Left kidney (tissue), 2 donors: ENCODE results near the gene EXOSC2. TPM values are rescaled to one million over a fixed set of nuclear protein-coding genes. Genes with fewer than 3 reads are reported as not detected.

Experiments
- DNase-seq: peaks from one replicate; pipeline ENCODE4 v3.0.0-alpha.2; 2013
- polyA plus RNA-seq: library from polyadenylated mRNA; unstranded; fragments of 120-200 nt; gene quantifications from one replicate; pipeline ENCODE4 v1.2.1, GENCODE V29; 2013; ENCODE audit not compliant: insufficient read length

Gene EXOSC2
- polyA plus RNA-seq, 1 donor: 51.7 TPM

DNA sequence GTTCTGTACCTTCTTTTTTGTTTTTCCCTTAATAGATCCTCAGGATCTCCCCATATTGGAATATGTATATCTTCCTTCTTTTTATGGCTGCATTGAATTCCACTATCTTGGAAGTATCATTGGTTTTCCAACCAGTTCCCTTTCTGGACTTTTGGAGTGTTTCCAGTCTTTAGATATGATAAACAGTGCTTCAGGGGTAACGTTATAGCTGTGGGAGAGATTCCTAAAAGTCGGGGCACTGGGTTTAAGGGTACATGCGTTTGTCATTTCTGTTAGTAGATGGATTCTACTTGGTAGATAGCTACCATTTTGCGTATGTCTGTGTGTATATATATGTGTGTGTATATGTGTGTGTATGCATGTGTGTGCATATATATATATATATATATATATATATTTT, 42.0 kb downstream of the EXOSC2 start:
- DNase-seq: no peak

DNA sequence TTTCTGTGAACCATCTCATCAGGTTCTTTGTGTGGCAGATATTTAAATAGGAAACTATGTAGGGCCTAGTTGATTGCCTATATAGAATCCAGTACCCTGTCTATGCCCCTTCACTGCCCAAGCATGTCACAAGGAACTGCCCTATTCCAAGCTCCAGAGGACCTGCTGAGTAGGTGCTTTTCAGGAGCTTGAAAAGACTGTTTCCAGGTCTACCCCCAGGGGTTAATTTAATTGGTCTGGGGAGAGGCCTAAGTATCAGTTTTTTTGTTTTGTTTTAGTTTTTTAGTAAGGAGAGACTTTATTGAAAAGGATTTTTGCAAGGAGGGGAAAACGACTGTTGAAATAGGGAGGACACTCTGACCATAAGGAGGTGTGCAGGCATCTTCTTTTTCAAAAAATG, 43.3 kb downstream of the EXOSC2 start:
- DNase-seq: no peak

DNA sequence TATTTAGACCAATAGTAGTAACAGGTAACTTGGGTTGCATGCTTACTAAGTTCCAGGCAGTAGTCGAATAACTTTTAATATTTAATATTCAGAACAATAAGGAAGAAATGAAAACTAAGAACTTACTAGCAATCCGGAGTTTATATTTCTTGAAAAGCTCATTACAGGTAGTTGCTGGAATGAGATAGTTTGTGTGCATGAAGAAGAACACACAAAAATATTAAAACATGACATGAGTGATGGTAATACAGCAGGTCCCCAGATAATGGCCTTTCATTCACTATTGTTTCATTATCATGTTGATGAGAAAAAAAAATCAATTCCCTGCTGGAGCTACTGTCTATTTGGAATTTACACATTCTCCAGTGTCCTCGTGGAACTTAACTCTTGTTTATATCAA, 44.7 kb downstream of the EXOSC2 start:
- DNase-seq: no peak

DNA sequence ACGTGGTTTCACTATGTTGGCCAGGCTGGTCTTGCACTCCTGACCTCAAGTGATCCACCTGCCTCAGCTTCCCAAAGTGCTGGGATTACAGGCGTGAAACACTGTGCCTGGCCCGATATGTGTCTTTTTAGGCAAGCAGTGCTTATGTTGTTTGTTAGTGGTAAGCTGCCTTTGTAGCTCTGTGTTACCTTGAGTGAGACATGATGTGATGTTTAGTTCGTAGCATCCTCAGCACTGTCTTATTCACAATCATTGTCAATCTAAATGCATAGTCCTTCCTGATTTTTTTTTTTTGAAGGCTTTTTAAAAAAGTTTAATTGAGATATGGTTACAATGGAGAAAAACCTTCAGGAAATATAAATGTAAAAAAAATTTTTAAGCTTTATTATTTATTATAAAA, 45.5 kb downstream of the EXOSC2 start:
- DNase-seq: no peak

DNA sequence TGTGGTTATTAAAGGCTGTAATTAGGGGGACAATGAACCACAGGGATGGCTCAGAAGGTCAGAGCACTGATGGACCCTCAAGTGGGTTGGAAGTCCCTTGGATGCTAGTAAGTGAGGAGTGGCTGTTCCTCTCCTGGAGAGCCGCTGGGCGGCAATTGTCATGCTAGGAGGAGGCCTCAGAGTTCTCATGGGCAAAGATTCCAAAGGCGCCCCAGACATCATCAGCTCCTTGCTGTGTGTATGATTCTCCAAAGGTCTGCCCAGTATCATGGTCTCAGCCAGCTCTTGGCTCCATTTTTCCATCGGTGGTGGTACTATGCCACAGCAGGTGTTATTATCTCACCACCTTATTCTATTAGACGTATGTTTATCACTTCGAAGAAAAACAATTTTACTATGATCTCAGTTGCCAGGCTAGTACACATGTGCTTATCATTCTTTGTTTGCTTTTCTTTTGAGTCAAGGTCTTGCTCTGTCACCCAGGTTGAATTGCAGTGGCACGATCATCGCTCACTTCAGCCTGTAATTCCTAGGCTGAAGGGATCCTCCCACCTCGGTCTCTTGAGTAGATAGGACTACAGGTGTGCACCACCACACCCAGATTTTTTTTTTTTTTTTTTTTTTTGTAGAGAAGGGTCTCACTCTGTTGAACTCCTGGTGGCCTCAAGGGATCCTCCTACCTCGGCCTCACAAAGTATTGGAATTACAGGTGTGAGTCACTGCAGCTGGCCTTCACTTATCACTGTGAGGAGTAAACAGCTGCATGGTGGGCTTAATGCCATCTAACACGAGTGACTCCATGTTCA, 46.8 kb downstream of the EXOSC2 start:
- DNase-seq: no peak

DNA sequence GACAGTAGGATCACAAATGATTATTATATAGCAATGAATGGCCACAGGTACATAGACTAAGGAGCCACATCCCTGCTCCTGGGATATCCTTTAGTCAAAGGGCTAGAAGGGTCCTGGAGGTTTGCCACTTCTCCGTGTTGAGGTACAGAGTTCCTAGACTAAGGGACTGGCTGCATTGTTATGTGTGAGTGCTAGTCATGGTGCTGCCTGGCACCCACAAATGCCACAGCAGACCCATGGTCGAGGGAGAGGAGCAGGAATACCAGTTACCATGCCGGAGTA, 47.4 kb downstream of the EXOSC2 start:
- DNase-seq: no peak

DNA sequence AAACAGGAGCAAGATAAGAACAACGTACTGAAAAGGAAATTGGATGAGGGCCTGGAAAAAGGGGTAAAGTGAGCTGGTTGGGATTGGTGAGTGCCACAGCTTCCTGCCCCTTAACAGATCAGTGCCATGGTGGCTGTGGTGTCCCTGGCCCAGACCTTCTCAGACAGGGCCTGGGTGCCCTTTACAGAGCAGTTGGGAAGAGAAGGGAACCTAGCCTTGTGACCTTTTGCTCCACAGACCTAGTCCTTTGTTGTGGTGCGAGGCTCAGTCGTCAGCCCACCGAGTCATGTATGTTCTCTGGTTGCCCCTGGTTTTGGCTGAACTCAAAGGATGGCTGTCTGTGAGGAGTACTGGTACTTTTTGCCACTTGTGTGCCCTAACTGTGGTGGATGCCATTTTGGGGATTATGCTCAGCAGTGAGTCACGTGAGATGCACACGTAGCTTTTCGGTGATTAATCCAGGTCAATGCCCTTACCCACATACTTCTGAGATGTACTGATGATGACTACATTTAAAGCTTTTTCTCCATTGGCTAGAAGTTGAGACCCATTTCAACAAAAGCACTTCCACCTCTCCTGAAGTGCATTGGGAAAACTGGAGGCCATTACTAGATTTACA, 48.4 kb downstream of the EXOSC2 start:
- no peak for DNase-seq

DNA sequence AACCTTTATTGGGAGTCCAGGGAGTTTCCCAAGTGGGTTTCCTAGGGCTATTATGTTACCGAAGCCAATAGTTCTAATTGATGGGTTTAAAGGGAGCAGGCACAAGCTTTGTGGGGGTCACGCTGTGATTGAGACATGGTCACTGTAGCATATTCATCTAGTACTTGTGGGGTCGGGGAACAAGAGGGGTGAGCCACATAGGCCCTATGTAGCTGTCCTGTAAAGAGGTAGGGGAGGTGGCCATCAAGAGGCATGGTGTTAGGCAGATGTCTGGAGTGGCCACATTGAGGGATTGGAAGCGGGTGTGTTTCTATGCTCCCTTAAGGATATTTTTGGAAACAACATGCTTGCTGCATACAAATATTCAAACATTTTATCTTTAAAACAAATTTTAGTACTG, 50.1 kb downstream of the EXOSC2 start:
- DNase-seq: no peak

DNA sequence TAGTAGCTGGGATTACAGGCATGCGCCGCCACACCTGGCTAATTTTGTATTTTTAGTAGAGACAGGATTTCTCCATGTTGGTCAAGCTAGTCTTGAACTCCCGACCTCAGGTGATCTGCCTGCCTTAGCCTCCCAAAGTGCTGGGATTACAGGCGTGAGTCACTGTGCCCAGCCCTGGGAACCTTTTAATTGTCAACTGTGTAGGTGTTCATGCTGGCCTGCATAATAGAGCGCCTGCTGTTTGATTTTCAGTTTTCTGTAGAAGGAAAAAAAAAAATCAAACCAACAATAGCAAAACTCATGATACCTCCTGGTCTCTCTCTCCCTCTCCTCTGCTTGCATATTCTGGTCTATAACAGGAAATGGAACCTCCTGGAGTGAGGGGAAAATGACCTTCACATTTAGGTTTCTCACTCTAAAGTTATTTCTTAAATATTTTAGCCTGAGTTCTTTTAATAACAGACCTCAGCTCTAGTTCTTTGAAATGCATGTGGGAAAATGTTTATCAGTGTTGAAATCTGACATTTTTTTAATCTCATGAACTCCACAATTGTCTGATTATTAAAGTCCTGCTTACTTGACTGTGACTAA, 51.7 kb downstream of the EXOSC2 start:
- no peak for DNase-seq

DNA sequence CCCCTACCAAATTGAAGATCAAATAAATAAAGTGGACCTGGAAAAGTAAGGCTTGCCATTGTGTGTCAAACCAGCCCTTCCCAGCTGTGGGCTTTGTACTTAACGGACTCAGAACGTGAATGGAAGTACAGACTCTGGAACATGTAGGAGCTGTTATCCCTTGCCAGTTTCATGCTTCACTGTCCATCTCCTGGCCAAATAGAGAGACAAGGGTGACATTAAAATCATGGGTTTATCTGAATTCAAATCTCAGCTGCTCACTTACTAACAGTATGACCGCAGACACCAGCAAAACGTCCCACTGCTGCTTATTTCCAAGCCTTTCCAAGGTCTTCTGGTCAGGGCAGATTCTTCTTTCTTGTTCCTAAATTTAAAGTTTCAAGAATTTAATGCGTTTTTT, 52.2 kb downstream of the EXOSC2 start:
- DNase-seq: no peak

DNA sequence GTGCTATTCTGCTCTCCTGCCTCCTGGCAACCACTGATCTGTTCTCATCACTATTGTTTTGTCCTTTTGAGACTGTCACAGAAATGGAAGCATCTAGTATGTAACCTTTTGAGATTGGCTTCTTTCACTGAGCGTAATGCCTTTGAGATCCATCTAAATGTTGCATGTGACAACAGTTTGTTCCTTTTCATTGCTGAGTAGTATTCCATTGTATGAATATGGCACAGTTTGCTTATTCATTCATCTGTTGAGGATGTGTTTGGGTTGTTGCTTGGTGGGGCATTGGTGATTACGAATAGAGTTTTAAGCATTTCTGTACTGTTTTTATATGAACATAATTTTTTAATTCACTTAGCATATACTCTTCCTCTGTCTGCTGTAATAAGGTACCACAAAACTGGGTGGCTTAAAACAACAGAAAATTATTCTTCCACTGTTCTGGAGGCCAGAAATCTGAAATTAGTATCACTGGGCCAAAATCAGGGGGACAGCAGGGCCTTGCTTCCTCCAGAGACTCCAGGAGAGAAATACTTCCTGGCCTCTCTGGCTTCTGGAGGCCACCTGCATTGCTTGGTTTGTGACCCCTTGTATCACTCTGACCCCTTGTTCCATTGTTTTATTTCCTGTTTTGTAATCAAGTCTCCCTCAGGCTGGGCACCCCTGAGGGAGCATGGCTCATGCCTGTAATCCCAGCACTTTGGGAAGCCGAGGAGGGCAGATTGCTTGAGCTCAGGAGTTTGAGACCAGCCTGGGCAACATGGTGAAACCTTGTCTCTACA, 53.0 kb downstream of the EXOSC2 start:
- DNase-seq: no peak

DNA sequence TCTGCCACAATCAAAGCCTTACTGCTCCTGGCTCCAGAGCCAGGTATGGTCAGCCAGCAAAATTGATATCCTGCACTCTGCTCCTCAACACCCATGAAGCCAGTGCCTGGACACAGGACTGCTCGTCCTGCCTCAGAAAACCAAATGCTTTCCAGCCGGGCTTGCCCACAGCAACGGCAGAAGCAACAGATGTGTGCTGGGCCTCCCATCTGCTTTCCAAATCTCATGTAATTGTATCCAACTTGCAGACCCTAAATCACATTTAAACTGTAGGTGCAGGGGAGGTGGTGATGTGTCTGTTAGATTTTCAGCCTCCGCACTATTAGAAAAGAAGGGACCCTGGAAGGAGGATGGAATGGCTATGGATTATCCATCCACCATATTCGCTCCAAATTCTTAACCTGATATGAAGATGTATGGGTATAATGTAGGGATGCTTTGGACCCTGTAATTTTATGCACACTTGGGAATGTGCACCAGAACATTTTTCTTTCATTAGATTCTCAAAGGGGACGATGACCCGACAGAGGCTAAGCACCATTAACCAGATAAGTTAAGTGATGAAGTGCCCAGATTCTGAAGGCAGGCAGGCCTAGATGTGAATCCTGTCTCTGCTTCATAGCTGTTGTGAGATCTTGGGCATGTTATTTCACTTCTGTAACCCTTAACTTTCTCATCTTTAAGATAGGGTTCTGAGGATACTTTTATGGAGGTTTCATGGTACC, 58.2 kb downstream of the EXOSC2 start:
- DNase-seq: peak; percentile 49

Other genes starting within 250 kb of the EXOSC2 start
- gene ASS1, start 248.8 kb upstream of the EXOSC2 start, polyA plus RNA-seq: 281 TPM
- 76.2 TPM for gene FUBP3, start 114.2 kb upstream of the EXOSC2 start, polyA plus RNA-seq
- gene PRDM12, start 29.2 kb upstream of the EXOSC2 start, polyA plus RNA-seq: not detected
- 72.6 TPM for gene ABL1, start 141.5 kb downstream of the EXOSC2 start, polyA plus RNA-seq
- 0.30 TPM for gene QRFP, start 203.0 kb downstream of the EXOSC2 start, polyA plus RNA-seq
- gene FIBCD1, start 245.5 kb downstream of the EXOSC2 start, polyA plus RNA-seq: 0.08 TPM